ENCODE data around the gene HSPB6. TPM values are rescaled to one million over a fixed set of nuclear protein-coding genes. Genes with fewer than 3 reads are reported as not detected.

Gene HSPB6
- total RNA-seq, 1 donor from 2014 or later, result 0.37 TPM

DNA sequence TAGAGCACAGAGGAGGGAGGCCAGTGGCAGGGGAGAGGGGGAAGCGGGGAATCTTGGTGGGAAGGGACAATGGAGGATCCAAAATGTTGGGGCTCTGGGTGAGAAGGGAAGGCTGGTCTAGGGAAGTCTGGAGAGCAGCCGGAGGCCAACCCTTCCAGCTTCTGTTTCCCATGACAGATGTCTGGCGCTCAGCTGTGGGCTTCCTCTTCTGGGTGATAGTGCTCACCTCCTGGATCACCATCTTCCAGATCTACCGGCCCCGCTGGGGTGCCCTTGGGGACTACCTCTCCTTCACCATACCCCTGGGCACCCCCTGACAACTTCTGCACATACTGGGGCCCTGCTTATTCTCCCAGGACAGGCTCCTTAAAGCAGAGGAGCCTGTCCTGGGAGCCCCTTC lies 10.3 kb downstream of the HSPB6 start:
- no peak for DNase-seq (ENCODE audit: low read depth)

DNA sequence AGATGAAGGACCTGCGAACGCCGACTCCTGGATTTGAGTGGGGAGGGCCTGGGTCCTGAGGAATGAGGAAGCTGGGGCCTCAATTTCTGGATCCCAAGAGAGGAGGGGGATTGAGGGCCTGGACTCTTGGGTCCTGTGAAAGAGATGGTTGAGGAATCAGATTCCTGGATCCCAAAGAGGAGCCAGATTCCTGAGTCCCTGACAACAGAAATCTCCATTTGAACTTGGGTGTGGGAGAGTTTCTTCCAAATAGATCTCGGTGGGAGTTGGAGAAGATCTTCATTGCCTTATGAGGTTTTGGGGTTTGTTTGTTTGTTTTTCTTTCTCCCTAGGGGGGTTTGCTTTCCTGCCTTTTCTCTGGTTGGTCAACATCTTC lies 10.8 kb downstream of the HSPB6 start:
- DNase-seq (ENCODE audit: low read depth), result no peak

DNA sequence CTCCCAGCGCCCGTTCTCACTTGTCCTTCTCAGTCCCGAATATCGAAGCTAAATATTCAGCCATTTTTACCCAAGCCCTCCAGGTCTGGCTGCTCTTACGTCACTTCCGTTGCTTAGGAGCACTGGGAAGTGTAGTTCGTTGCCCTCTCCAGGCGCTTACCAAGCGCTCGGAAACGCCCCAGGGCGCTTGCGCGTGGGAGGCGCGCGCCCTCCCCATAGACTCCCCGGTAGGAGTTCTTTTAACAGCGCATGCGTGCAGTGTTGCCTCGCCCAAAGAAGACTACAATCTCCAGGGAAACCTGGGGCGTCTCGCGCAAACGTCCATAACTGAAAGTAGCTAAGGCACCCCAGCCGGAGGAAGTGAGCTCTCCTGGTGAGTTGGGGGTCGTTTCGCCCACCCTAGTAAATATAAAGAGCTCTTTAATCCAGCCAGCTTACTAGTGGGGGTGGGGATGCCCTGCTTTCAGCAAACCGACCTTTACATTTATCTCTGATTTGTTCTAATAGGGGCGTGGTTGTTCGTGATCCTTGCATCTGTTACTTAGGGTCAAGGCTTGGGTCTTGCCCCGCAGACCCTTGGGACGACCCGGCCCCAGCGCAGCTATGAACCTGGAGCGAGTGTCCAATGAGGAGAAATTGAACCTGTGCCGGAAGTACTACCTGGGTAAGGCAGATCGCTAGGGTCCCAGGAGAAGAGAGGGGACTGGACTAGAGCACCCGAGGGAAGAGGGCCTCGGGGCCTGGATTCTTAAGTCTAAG lies 11.3 kb downstream of the HSPB6 start, which contains the start of the genes PSENEN and U2AF1L4:
TSS of gene PSENEN (plus strand) at position 324 of the 759 bp plus-strand sequence. CDS start at position 604, 280 bp downstream.
TSS of gene U2AF1L4 (minus strand) at position 91 of the 759 bp plus-strand sequence. CDS start at position 64, 27 bp downstream.
- DNase-seq (ENCODE audit: low read depth), result peak; percentile 99

DNA sequence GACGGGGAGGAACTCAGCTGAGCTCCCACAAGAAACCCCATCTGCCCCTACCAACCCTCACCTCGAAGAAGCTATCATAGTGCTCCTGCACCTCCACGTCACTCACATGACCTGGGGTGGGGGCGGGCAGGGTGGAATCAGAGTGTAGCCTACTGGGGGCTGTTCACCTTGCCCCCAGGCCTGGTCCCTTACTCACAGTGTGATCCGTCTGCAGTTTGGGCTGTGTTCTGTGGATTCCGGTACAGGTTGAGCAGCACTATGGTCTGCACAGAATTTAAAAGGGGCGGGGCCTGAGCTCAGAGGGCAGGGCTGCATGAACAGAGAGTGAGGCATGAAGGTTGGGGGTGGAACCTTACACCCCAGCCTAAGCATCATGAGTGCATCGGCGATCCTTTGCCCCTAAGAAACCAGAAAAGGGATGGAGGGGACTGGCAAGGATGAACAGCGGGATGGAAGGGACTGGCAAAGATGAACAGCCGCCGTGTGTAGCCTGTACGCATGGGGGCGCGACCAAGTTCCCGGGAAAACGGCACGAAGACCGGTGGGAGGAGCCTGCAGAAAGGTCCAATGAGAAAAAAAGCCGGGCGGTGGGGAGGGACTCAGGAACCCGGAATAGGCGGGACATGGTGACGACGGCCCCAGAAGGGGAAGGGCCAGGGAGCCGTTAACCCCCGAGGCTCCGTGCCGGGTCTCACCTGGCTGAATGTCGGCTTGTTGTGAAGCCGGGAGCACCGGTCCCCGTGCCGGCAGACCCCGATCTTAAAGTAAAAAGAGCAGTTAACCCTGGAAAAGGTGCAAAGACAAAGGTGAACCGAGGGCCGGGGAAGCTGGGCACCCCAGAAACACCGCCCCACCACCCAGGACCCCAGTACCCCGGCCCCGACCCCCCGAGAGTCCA lies 12.2 kb downstream of the HSPB6 start:
- DNase-seq (ENCODE audit: low read depth), result peak; percentile 98

DNA sequence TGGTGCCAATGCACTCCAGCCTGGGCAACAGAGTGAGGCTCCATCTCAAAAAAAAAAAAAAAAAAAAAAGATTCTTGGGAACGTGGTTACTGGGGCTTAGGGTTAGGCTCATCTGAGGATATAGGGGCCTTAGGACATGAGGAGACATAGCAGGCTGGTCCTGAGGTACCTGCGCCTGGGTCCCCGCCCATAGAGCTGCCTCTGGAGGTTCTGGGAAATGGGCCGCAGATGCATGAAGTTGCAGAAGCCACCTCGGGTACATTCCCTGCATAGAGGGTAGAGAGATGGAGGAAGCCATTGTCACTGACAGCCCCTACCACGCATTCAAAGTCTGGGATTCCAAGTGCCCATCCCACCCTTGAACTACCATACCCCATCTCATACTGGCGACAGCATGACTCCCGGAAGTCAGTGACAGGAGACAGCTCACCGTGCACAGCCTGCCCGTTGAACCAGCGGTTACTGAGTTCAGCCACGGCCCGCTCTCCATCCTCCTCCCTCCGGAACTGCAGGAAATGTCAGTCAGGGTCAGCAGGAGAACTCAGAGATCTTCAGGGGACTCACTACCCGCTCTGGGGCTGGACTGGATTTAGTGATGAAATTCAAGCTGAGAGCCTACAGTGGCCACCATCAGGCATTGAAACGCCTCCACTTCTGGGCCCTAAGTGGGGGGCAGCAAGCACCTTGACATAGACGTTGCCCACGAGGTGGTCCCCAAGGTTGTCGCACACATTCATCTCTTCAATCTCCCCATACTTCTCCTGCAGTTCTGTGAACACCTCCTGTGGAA lies 13.0 kb downstream of the HSPB6 start:
- no peak for DNase-seq (ENCODE audit: low read depth)

DNA sequence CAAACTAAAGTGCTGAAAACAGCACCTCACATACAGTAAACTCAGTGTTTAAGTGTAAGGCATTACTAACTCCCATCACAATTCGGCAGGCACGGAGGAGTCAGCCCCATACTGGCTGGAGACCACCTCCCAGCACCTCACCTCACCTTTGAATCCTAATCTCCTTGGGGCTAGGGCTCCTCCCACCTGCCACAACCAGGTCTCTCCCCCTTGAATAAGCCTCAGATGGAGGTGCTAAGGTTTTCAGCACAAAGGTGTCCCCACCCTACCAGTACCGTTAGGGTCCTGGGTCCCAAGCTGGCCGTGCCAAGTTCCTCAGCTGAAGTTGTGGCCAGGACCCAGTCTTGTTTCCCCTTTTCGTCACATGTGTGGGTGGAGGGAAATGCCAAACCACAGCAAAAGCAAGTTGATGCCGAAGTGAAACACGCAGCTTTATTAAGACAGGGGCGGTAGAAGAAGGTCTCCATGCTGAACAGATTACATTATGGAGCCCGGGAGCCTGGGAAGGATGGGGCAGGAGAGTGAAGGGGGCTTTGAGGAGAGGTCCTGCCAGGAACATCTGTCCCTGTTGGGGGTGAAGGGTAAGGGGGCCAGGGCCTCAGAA lies 14.6 kb downstream of the HSPB6 start, which contains the start of gene IGFLR1:
TSS of gene IGFLR1 (minus strand) at position 332 of the 604 bp plus-strand sequence. CDS start 1,272 bp downstream, outside the sequence.
- DNase-seq (ENCODE audit: low read depth), result no peak

DNA sequence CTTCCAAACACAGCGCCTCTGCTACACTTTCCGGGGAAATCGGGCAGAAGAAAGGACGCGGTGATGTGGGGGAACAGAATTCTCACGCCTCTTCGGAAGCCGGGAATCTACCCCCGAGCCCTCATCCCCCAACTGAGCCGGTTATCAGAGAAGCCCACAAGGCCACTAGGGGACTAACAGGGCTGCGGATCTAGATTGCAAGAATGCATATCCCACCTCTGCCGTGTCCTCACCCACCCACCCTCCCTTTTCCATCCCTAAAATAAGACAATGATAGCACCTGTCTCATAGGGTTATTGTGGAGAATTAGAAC lies 15.7 kb downstream of the HSPB6 start:
- DNase-seq (ENCODE audit: low read depth), result peak; percentile 34

DNA sequence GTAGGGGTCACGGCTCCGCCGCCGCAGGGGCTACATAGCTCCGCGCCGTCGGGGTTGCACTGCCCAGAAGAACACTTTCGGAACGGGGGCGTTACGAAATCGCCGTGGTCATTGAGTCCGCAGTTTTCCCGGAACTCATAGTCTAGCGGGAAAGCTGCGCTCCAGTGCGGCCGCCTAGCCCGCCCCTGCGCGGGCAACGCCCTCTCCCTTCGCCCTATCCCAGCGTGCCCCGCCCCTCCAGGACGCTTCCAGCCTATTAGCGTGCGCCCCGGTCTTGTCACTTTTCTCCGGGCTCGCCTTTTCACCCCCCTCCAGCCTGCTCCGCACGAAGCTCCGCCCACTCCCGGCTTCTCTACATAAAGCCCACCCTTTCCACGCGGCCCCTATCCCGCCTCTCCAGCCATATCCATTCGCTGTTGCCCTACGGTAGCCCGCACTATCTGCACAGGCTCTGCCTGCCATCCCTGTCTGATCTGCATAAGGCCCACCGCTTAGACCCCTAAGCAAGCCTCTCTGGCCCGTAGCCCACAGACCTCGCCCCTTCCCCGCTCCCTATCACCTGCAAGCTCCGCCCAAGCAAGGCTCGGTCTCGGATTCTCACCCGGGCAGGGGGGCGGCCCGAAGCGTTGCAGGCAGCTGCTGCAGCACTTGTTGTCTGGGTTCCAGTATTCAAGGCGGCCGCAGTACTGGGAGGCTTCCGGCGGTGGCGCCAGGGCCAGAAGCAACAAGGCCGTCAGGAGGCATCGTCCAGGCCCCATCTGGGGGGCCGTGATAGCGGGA lies 16.2 kb downstream of the HSPB6 start:
- peak; percentile 98 for DNase-seq (ENCODE audit: low read depth)

DNA sequence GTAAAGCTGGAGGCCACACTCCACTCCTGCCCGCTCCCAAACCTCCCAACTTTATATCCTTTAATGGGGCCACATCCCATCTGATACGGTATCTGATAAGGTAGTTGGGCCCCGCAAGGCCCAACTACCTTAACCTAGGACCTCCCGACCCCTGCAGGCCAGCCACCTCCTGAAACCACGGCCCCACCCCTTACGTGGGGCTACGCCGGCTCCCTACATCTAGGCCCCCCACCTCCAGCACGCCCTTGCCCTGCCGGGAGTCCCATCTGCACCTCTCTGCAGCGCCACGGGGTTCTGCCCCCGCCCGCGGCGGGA lies 16.8 kb downstream of the HSPB6 start:
- no peak for DNase-seq (ENCODE audit: low read depth)

DNA sequence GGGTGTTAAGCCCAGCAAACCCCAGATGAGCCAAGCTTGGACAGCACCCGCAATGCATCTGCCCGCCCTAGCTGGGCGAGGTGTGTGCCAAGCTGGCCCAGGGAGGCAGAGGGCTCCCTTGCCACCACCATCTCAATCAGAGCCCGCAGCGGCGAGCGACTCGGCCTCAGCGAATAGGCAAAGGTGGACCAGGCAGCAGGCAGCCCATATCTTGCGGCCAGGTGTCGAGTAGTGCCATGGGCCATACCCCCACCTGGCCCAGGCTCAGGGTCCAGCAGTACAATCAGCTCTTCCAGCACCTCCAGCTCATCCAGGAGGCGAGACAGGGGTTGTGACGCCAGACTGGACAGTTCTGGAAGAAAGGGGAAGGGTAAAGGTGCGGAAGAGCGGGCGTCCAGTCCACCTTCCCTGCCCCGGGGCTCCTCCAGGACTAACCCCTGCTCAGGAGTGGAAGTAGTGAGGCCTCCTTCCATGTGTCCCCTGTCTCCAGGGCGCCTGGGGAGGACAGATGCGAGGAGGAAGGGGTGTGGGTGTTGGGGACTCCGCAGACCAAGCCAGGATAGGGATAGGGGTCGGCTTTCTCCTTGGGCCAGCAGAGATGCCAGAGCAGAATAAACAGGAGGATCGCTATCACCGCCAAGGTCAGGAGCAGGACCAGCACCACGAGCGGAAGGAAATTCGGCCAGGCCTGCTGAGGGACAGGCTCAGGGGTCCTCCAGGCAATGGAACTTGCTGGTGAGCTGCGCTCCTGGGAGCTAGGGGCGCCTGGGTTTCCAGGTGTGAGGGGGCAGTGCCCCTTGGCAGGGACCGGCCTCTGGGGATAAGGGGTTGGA lies 17.3 kb downstream of the HSPB6 start:
- no peak for DNase-seq (ENCODE audit: low read depth)

DNA sequence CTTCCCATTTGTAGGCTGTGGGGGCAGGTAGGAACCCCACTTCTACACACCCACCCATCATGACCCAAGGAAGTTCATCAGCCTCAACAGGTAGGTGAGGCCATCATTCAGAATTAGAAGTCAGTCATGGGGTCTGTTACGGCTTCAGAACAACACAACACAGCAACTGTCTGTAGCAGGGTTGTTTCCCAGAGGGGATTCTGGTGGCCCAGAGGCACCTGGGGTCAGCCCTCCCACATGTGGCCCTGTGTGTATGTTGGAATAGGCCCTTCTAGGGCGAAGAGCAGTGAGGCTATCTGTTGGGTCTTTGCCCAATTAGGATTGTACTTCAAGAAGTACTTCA lies 18.0 kb downstream of the HSPB6 start:
- DNase-seq (ENCODE audit: low read depth), result no peak

DNA sequence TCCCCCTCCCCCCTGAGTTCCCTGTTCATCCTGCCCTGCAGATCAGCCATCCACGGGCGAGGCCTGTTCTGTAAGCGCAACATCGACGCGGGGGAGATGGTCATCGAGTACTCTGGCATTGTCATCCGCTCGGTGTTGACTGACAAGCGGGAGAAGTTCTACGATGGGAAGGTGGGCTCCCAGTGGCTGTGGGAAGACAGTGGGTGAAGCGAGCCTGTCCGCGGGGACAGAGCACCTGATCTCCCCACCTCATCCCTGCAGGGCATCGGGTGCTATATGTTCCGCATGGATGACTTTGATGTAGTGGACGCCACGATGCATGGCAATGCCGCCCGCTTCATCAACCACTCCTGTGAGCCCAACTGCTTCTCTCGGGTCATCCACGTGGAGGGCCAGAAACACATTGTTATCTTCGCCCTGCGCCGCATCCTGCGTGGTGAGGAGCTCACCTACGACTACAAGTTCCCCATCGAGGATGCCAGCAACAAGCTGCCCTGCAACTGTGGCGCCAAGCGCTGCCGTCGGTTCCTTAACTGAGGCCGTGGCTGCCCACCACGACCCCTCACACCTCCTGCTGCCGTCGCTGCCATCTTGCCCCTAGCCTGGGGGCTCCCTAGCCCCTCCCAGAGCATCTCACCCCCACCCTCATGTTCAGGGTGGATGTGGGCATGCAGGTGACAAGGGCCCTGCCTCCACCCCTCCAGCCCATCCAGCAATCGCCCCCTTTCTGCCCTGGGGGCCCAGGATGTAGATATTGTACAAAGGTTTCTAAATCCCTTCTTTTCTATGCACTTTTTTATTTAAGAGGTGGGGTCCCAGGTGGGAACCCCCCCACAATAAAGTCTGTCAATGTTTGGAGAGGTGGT lies 18.6 kb downstream of the HSPB6 start:
- no peak for DNase-seq (ENCODE audit: low read depth)

DNA sequence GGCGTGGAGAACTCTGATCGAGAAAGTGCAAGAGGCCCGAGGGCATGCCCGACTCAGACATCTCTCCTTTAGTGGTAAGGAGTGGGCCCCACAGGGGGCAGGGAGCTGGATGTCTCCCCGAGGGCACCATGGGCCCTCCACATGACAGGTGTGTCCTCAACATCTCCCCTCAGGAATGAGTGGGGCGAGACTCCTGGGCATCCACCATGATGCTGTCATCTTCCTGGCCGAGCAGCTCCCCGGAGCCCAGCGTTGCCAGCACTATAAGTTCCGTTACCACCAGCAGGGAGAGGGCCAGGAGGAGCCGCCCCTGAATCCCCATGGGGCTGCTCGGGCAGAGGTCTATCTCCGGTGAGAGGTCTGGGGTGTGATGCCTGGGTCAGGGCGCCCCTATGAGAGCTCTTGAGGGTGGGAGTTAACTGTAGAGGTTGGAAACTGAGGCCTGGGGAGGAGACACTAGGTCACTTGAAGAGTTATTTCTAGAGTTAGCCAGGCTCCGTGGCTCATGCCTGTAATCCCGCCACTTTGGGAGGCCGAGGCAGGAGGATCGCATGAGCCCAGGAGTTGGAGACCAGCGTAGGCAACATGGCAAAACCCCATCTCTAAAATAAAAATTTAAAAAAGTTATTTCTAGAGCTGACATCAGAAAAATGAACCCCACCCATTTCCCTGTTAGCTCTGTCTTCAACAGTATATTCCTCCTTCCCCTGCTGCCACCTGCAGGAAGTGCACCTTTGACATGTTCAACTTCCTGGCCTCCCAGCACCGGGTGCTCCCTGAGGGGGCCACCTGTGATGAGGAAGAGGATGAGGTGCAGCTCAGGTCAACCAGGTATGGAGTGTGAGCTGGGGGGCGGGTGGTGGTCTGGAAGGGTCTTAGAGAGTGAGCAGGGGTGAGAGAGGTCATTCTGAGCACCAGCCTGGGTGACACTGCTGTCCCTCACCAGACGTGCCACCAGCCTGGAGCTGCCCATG lies 19.6 kb downstream of the HSPB6 start:
- no peak for DNase-seq (ENCODE audit: low read depth)

DNA sequence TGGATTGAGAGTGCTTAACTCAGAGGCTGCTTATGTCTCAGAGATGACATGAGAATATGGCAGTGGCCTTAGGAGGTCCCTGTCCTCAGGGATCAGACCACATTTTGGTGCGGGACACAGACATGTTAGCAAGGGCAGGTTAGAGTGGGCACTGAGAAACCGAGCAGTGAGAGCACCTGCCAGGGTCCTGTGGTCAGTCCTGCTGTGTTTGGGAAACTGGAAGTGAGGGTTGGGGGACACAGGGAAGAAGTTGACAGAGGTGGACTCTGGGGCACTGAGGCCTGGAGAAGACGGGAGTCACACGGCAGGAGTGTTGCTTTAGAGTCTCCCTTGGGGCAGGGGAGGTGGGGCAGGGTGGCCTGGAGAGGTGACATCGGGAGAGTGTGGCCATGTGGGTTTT lies 21.9 kb downstream of the HSPB6 start:
- DNase-seq (ENCODE audit: low read depth), result no peak

DNA sequence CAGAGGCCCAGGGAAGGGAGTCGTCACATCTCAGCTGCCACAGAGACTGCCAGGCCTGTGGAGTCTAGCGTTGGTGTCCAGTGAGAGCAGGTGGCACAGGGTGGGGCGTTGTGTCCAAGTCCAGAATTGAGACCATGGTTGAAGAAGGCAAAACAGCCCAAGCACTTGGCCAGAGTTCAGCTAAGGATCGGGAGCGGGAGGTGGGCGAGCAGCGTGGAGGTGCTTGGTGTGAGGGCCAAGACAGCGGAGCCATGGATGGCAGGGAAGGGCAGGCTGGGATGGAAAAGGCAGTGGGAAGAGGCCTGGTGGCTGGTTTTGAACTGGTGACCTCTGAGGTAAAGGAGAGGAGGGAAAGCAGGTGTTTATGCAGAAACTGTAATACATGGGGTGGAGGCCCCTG lies 22.6 kb downstream of the HSPB6 start:
- DNase-seq (ENCODE audit: low read depth), result peak; percentile 38

DNA sequence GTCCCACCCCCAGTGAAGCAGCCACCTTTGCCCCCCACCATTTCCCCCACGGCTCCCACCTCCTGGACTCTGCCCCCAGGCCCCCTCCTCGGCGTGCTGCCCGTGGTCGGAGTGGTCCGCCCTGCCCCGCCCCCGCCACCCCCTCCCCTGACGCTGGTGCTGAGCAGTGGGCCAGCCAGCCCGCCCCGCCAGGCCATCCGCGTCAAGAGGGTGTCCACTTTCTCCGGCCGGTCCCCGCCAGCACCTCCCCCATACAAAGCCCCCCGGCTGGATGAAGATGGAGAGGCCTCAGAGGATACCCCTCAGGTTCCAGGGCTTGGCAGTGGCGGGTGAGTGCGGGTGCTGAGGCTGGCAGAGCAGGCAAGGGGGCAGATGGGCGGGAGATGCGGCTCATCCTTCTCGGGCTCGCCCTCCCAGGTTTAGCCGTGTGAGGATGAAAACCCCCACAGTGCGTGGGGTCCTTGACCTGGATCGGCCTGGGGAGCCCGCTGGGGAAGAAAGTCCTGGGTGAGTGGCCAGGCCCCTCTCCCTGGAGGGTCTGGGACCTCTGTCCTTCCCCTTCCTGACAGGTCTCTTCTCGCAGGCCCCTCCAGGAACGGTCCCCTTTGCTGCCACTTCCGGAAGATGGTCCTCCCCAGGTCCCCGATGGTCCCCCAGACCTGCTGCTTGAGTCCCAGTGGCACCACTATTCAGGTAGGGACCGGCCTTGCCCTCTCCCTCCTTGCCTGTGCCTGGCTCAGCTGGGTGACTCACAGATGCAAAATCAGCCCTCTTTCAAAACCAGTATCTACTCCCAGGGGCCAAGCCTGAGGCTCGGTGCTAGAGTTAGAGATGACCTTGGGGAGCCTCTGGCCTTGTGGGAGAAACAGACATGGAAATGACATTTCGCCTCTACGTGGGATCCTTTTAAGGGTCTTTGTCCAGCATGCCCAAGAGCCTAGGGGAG lies 23.4 kb downstream of the HSPB6 start:
- DNase-seq (ENCODE audit: low read depth), result no peak
